A549 (cell line): ENCODE results near the gene COL5A1.

Source experiments
- CTCF ChIP-seq: fragments of >200 bp; sonication (Bioruptor Twin); formaldehyde crosslinking; IDR thresholded peaks from 3 replicates; pipeline ENCODE4 v1.5.1; 2016
- EP300 ChIP-seq, 2 experiments: fragments of >200 bp; sonication (Bioruptor Twin); formaldehyde crosslinking; IDR thresholded peaks; 2 replicates in 1 of 2; 3 replicates in 1 of 2; pipeline ENCODE4 v1.6.1; 2016 to 2017
- JUN ChIP-seq, 2 experiments: fragments of >200 bp; sonication (Bioruptor Twin); formaldehyde crosslinking; IDR thresholded peaks; 2 replicates in 1 of 2; 3 replicates in 1 of 2; pipeline ENCODE4 v1.6.1; 2016 to 2017
- PHF8 ChIP-seq: fragments of 200-600 bp; sonication (generic); IDR thresholded peaks from 2 replicates; pipeline ENCODE4 v1.6.1; 2016; ENCODE audit warnings: low read depth, mild to moderate bottlenecking, antibody characterized with exemption, moderate library complexity, borderline replicate concordance
- ZFP36 ChIP-seq: fragments of 450-650 bp; IDR thresholded peaks from 2 replicates; pipeline ENCODE4 v1.6.1; 2014; ENCODE audit warnings: borderline replicate concordance; ENCODE audit not compliant: partially characterized antibody
- TF ChIP-seq, protein P1 (sequence below): fragments of 450-650 bp; IDR thresholded peaks from 2 replicates; pipeline ENCODE4 v1.6.1; 2014; ENCODE audit warnings: antibody characterized with exemption

- TF ChIP-seq JUN (IDR thresholded peaks at IDR 0.05) (no peak), CTCF (no peak), EP300 (IDR thresholded peaks at IDR 0.05) (no peak), ZFP36 (no peak), PHF8 (no peak)
- TF ChIP-seq, protein P1, sequence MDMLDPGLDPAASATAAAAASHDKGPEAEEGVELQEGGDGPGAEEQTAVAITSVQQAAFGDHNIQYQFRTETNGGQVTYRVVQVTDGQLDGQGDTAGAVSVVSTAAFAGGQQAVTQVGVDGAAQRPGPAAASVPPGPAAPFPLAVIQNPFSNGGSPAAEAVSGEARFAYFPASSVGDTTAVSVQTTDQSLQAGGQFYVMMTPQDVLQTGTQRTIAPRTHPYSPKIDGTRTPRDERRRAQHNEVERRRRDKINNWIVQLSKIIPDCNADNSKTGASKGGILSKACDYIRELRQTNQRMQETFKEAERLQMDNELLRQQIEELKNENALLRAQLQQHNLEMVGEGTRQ: no peak
Observed at GRCh38 chr9:134688661-134689320, 47.2 kb downstream of the COL5A1 start.
